ENCODE measurements around the gene GNGT1.
"Not testable (repeated sequence)": the region's sequence is repeated elsewhere in the genome, so short reads cannot be mapped to it uniquely, and the experiment has no call there.

GRCh38 chr7:93915206-93915842, 9.0 kb downstream of the GNGT1 start:
- TF ChIP-seq, protein P1, sequence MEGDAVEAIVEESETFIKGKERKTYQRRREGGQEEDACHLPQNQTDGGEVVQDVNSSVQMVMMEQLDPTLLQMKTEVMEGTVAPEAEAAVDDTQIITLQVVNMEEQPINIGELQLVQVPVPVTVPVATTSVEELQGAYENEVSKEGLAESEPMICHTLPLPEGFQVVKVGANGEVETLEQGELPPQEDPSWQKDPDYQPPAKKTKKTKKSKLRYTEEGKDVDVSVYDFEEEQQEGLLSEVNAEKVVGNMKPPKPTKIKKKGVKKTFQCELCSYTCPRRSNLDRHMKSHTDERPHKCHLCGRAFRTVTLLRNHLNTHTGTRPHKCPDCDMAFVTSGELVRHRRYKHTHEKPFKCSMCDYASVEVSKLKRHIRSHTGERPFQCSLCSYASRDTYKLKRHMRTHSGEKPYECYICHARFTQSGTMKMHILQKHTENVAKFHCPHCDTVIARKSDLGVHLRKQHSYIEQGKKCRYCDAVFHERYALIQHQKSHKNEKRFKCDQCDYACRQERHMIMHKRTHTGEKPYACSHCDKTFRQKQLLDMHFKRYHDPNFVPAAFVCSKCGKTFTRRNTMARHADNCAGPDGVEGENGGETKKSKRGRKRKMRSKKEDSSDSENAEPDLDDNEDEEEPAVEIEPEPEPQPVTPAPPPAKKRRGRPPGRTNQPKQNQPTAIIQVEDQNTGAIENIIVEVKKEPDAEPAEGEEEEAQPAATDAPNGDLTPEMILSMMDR (IDR thresholded peaks at IDR 0.05) = not testable (repeated sequence)
- TF ChIP-seq POLR2AphosphoS5 (IDR thresholded peaks at IDR 0.05; ENCODE audit: insufficient read depth in 1 of 2, low read depth in 1 of 2) = not testable (repeated sequence)
